GM19193 (cell line): ENCODE data around the gene CCR4.

Source experiments
- POLR2A ChIP-seq: IDR thresholded peaks from 4 replicates; pipeline ENCODE4 v1.6.1; 2011; ENCODE audit not compliant: insufficient read depth, insufficient read length; ENCODE audit errors: extremely low read depth

Gene CCR4

GRCh38 chr3:33003308-33003707 lies 51.9 kb downstream of the CCR4 start:
- no peak for TF ChIP-seq POLR2A

- TF ChIP-seq POLR2A: no peak
Observed at GRCh38 chr3:33004205-33004604, 52.8 kb downstream of the CCR4 start.

- TF ChIP-seq POLR2A: no peak
Observed at GRCh38 chr3:33004961-33005360, 53.5 kb downstream of the CCR4 start.
